GM12872 (cell line): ENCODE measurements around the gene CNOT9.

Experiments
- TF ChIP-seq, protein P1 (sequence below): IDR thresholded peaks from 3 replicates; pipeline ENCODE4 v1.5.1; 2011; ENCODE audit warnings: low read depth, mild to moderate bottlenecking, low read length, moderate library complexity; ENCODE audit not compliant: insufficient read depth

Gene CNOT9

DNA sequence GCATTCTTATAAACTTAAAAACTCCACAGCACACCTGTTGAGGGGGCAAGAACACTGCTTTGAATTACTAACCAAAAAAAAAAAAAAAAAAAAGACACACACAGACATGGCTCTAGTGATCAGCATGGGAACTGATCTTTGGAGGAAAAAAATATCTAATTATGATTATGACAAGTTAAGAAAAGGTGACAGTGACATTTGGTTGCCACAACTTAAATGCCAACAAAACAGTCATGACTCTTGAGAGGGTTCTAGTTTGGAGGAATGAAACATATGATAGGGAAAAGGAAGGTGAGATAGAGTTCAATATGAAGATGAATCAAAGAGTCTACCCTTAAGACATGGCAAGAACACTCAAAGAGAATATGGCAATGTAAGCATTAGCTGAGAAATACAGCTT is 21.1 kb upstream of the CNOT9 start:
- TF ChIP-seq, protein P1, sequence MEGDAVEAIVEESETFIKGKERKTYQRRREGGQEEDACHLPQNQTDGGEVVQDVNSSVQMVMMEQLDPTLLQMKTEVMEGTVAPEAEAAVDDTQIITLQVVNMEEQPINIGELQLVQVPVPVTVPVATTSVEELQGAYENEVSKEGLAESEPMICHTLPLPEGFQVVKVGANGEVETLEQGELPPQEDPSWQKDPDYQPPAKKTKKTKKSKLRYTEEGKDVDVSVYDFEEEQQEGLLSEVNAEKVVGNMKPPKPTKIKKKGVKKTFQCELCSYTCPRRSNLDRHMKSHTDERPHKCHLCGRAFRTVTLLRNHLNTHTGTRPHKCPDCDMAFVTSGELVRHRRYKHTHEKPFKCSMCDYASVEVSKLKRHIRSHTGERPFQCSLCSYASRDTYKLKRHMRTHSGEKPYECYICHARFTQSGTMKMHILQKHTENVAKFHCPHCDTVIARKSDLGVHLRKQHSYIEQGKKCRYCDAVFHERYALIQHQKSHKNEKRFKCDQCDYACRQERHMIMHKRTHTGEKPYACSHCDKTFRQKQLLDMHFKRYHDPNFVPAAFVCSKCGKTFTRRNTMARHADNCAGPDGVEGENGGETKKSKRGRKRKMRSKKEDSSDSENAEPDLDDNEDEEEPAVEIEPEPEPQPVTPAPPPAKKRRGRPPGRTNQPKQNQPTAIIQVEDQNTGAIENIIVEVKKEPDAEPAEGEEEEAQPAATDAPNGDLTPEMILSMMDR, result no peak

DNA sequence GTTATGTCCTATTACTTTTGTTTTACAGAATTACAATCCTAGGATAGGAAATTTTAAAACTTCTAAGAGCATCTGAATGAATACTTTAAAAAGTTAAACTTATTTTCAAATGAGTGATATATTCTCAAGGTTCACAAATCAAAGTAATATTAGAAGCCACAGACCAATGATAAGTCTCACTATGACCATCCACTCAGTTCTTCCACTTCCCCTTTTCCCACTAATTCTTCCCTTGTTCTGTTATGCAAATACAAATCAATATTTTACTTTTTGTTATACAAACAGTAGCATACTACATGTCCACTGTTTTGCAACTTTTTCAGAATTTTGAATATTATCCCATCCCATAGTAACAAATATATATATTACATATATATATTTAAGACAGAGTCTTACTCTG is 20.7 kb upstream of the CNOT9 start:
- TF ChIP-seq, protein P1, result no peak

DNA sequence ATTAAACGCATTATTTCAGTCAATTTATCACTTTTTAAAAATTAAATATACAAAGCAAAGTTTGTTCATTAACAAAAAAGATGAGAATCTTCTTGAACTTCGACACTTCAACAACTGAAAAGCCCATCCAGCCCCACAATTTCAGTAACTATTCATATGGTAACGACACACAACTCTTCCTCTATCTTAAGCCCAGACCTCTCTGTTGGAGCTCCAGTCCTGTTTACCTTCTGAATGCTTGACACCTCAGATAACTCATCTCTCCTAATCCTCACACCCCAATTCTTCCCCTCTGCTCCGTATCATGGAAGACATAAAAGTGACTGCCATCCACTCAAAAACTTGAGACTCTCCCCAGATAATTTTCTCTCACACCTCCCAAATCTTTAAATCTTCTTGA is 13.1 kb upstream of the CNOT9 start:
- TF ChIP-seq, protein P1, result no peak

DNA sequence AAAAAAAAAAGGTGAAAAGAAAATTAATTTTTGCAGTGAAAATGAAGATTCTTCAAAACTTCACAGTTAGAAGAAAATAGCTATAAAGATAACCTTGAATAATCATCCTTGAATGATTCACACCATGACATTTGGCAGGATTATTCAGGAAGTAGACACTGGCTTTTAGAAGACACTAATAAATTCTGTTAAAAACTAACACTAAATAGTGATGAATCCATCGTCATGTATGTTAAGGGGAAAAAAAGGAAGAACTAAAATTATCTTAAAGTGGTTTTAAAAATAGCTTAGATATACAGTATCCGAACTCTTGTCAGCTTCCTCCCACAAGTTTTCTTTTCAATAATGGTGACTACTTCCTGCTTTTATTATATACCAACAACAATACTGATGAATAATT is 10.7 kb upstream of the CNOT9 start:
- TF ChIP-seq, protein P1, result no peak

DNA sequence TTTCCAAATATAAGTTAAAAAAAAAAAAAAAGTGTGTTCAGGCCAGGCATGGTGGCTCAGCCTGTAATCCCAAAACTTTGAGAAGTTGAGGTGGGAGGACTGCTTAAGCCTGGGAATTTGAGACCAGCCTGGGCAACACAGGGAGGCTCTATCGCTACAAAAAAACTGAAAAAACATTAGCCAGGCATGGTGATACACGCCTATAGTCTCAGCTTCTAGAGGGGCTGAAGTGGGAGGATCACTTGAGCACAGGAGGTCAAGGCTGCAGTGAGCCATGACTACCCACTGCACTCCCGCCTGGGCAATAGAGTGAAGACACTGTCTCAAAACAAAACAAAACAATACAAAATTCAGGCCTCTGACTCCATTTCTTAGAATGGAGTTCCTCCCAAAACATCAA is 9.7 kb upstream of the CNOT9 start:
- TF ChIP-seq, protein P1, result no peak

DNA sequence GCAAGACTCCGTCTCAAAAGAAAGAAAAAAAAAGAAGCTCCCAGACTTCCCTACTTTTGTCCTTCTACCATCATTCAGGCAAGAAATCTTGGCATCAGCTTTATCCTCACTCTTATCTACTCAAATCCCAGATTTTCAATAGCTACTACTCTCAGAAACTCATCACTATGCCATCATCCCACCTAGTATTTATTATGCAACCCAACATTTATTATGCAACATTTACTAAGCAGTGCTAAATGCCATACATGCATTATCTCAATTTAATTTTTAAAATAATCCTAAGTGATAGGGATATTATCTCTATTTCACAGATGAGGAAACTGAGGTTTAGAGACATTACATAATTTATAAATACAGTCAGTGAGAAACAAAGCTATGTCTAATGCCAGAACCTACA is 4.6 kb upstream of the CNOT9 start:
- TF ChIP-seq, protein P1, result no peak

DNA sequence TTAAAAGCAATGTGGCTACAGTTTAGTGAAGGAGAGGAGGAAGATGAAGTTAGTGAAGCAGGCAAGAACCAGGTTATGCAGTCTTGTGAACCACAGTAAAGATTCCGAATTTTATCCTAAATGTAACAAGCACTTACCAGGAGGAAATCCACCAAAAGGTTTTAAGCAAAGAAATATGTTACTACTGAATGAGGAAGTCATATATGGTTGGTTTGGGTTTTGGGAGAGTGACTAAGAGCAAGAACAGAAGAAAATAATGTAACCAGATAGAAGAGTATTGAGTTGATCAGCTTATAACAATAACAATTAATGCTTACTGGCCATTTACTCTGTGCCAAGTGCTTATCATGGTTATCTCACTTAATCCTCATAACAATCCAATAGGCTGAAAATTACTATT is 2.3 kb upstream of the CNOT9 start:
- TF ChIP-seq, protein P1, result no peak

DNA sequence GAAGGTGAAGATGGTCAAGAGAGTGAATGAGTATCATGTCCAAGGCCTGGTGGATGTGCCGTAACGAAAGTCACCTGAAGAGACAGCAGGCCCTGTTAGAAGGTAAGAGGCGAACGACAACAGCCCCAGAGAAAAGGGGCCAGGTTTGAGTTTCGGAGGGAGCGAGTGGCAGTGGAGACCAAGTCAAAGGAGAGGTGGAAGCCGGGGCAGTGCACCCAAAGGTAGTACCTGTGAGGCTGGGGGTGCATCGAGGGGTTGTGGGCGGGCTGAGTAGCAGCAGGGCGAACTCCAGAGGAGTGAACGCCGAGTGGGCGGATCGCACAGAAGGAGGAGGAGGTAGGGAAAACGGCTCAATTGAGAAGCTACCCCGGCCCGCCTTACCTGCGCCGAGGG is 846 bp upstream of the CNOT9 start:
- TF ChIP-seq, protein P1, result no peak
